Mesendoderm (in vitro differentiated cells): ENCODE results near the gene ABR.
"Not testable (repeated sequence)": the region's sequence is repeated elsewhere in the genome, so short reads cannot be mapped to it uniquely, and the experiment has no call there.

Source experiments
- DNase-seq: peaks from one replicate; pipeline ENCODE4 v3.0.0; 2013
- H2AK5ac ChIP-seq: 2 replicates; pipeline ENCODE4 v1.6.1; 2013; ENCODE audit warnings: low read length, inconsistent platforms
- H2BK120ac ChIP-seq: 2 replicates; pipeline ENCODE4 v1.6.1; 2013; ENCODE audit warnings: low read depth, mild to moderate bottlenecking, low read length, moderate library complexity, mixed read lengths
- H2BK15ac ChIP-seq: replicated peaks from 2 replicates; pipeline ENCODE4 v1.6.1; 2013; ENCODE audit warnings: low read depth, mild to moderate bottlenecking, moderate library complexity
- H2BK5ac ChIP-seq: 2 replicates; pipeline ENCODE4 v1.6.1; 2013; ENCODE audit warnings: low read length, inconsistent platforms
- H3K18ac ChIP-seq: 2 replicates; pipeline ENCODE4 v1.6.1; 2013; ENCODE audit warnings: mild to moderate bottlenecking, low read length, mixed read lengths
- H3K23ac ChIP-seq: one replicate; pipeline ENCODE4 v1.6.1; 2013; ENCODE audit warnings: low read length
- H3K27ac ChIP-seq: 2 replicates; pipeline ENCODE4 v1.5.1; 2013; ENCODE audit warnings: low read depth, mild to moderate bottlenecking, inconsistent platforms, low read length, moderate library complexity
- H3K27me3 ChIP-seq: 2 replicates; pipeline ENCODE4 v1.6.1; 2013; ENCODE audit warnings: low read length, control low read depth, mild to moderate bottlenecking, inconsistent platforms; ENCODE audit not compliant: insufficient read depth, poor library complexity
- H3K36me3 ChIP-seq: 2 replicates; pipeline ENCODE4 v1.6.1; 2013; ENCODE audit warnings: low read length, inconsistent platforms; ENCODE audit not compliant: control insufficient read depth, insufficient read depth
- H3K4ac ChIP-seq: one replicate; pipeline ENCODE4 v1.6.1; 2013; ENCODE audit warnings: low read depth, mild to moderate bottlenecking, low read length, moderate library complexity
- H3K4me1 ChIP-seq: 2 replicates; pipeline ENCODE4 v1.6.1; 2013; ENCODE audit warnings: low read depth, low read length, inconsistent platforms; ENCODE audit not compliant: control insufficient read depth
- H3K4me2 ChIP-seq: 2 replicates; pipeline ENCODE4 v1.6.1; 2013; ENCODE audit warnings: low read length
- H3K4me3 ChIP-seq: 2 replicates; pipeline ENCODE4 v1.5.1; 2013; ENCODE audit warnings: mild to moderate bottlenecking, low read length
- H3K56ac ChIP-seq: one replicate; pipeline ENCODE4 v1.6.1; 2013; ENCODE audit warnings: low read length
- H3K79me1 ChIP-seq: 2 replicates; pipeline ENCODE4 v1.6.1; 2013; ENCODE audit warnings: low read length, inconsistent platforms
- H3K79me2 ChIP-seq: 2 replicates; pipeline ENCODE4 v1.6.1; 2013; ENCODE audit warnings: mild to moderate bottlenecking, low read length; ENCODE audit not compliant: control insufficient read depth, insufficient read depth
- H3K9ac ChIP-seq: 2 replicates; pipeline ENCODE4 v1.6.1; 2013; ENCODE audit warnings: low read length, inconsistent platforms
- H4K5ac ChIP-seq: one replicate; pipeline ENCODE4 v1.6.1; 2013; ENCODE audit warnings: low read length
- H4K8ac ChIP-seq: one replicate; pipeline ENCODE4 v1.6.1; 2013; ENCODE audit warnings: low read depth, mild to moderate bottlenecking, control low read depth, low read length, moderate library complexity
- WGBS: extraction: QIAGEN DNeasy Blood & Tissue Kit; methylation state at CpG from one replicate; pipeline ENCODE4 v1.1.7; 2013; ENCODE audit warnings: low lambda C conversion rate, missing lambda C conversion rate; ENCODE audit not compliant: insufficient coverage; ENCODE audit errors: extremely low coverage; 5-methylcytosine and 5-hydroxymethylcytosine counted together

Gene ABR

DNA sequence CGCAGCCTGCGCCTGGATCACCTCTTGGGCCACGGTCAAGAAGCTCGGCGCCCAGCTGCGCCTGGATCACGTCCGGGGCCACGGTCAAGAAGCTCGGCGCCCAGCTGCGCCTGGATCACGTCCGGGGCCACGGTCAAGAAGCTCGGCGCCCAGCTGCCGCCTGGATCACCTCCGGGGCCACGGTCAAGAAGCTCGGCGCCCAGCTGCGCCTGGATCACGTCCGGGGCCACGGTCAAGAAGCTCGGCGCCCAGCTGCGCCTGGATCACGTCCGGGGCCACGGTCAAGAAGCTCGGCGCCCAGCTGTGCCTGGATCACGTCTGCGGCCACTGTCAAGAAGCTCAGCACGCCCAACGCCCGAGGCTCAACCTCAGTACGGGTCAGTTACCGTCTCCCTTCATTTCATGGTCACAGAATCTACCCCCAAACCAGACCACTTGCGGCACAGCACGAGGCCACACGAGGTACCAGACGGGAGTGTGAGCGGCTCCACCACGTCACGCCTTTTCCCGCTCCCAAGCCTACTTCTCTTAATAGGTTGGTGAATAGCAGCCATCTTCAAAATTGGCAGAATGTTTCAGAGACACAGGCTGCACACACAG, 131.2 kb downstream of the ABR start:
- not testable (repeated sequence) for H3K4me3 ChIP-seq, H3K9ac ChIP-seq, DNase-seq, H4K8ac ChIP-seq, H3K23ac ChIP-seq, H3K4ac ChIP-seq, H3K56ac ChIP-seq, H2BK5ac ChIP-seq, H3K27me3 ChIP-seq, H3K4me1 ChIP-seq, H3K79me1 ChIP-seq, H3K36me3 ChIP-seq, H2BK15ac ChIP-seq, H4K5ac ChIP-seq, H2AK5ac ChIP-seq, H3K79me2 ChIP-seq, H3K4me2 ChIP-seq, H2BK120ac ChIP-seq, H3K18ac ChIP-seq, H3K27ac ChIP-seq
- WGBS: no CpG with 5 or more reads among the region's 49 CpGs

DNA sequence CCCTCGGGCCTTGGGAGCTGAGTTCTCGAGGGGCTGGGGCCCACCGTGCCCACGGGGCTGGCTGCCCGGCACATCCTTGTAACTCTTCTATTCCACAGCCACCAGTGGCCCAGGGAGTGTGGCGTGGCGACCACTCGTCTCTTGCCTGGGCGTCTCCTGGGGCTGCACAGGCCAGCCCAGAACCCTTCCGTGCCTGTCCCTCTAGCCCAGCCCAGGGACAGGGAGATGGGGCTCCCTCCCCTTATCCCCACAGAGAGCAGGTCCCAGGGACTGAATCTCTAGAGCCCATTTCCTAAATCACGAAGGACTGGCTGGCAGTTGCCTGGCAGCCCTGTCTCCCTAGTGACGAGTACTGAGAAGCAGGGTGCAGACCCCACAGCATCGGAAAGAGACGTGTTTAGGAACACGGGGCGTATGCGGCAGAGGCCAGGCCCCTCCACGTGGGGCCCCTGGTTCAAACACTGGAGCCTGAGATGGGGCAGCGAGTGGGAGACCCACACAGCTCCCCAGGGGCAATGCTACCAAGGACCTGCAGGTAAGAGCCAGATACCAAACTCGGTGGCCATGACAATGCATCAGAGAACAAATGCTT, 131.8 kb downstream of the ABR start:
- H2AK5ac ChIP-seq: no peak overlapping the region
- WGBS: no CpG with 5 or more reads among the region's 20 CpGs
- H3K4ac ChIP-seq: no peak overlapping the region
- DNase-seq: no peak
- H4K5ac ChIP-seq: no peak overlapping the region
- no peak overlapping the region for H3K56ac ChIP-seq
- H3K4me1 ChIP-seq: no peaks in the 10 kb centered on the region
- H2BK120ac ChIP-seq: no peak overlapping the region
- H3K36me3 ChIP-seq: no peaks in the 10 kb centered on the region
- H3K79me1 ChIP-seq: no peaks in the 10 kb centered on the region
- H3K18ac ChIP-seq: no peak overlapping the region
- no peaks in the 10 kb centered on the region for H3K27me3 ChIP-seq
- no peak overlapping the region for H2BK15ac ChIP-seq
- H3K4me3 ChIP-seq: no peak overlapping the region
- no peak overlapping the region for H3K9ac ChIP-seq
- no peaks in the 10 kb centered on the region for H3K79me2 ChIP-seq
- H3K23ac ChIP-seq: no peak overlapping the region
- no peak overlapping the region for H4K8ac ChIP-seq
- no peak overlapping the region for H3K27ac ChIP-seq
- no peak overlapping the region for H3K4me2 ChIP-seq
- no peak overlapping the region for H2BK5ac ChIP-seq

DNA sequence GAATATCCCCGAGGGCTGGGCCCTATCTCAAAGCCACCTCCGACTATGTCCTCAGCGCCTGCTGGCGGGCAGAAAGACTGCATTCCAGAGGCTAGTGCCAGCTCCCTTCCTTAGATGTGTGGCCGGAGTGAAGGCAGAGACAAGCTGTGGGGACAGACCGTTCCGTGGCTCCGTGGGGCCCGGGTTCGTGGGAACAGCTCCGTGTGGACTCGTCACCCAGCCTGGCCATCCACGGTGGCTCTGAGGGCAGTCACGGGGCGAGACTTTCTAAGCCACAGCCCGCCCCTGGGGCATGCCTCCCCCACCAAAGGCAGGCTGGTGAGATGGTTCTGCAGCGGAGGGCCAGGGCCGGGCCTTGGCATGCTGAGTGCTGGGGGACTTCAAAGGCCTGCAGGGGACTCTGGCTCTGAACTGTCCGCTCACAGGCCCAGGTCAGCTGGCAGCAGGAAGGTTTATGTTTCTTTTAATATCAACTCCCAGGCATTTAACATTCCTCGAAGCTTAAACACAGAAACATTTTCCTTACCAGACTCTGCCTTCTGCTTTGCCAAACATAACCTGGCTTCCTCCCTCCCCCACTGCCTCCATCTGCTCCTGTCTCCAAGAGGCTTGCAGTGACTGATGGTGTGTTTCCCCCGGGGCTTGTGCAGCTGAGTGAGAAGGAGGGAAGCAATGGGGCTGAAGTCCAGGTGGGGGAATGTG, 132.5 kb downstream of the ABR start:
- Histone ChIP-seq H3K27ac (no peak overlapping the region), H3K4me2 (no peak overlapping the region), H2BK5ac (no peak overlapping the region), H3K23ac (no peak overlapping the region), H3K36me3 (no peaks in the 10 kb centered on the region), H3K18ac (no peak overlapping the region), H4K5ac (no peak overlapping the region), H3K56ac (no peak overlapping the region), H3K4ac (no peak overlapping the region), H3K9ac (no peak overlapping the region), H3K79me1 (no peaks in the 10 kb centered on the region), H2BK15ac (no peak overlapping the region), H3K27me3 (no peaks in the 10 kb centered on the region), H2BK120ac (no peak overlapping the region), H3K4me3 (no peak overlapping the region), H3K79me2 (no peaks in the 10 kb centered on the region), H2AK5ac (no peak overlapping the region), H3K4me1 (no peaks in the 10 kb centered on the region), H4K8ac (no peak overlapping the region)
- no CpG with 5 or more reads among the region's 21 CpGs for WGBS
- DNase-seq: no peak

DNA sequence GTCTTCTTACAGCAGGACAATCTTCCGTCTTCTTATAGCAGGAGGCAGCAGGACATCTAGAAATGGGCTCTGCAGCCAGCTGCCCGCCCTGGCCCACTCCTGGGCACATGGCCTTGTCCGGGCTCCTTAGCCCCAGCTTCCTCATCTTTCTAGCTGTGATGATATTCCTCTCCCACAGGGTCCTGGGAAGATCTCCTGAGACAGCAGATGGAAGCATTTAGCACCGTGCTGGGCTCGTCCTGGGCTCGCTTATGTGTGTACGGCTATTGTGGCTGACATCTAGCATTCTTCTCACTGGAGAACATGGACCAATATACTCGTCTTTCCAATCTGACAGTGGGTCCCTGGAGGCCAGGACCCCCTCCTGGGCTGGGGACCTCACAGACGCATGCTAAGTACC, 134.3 kb downstream of the ABR start:
- no peak for DNase-seq
- no peak overlapping the region for H2AK5ac ChIP-seq
- H3K4me3 ChIP-seq: no peak overlapping the region
- H2BK120ac ChIP-seq: no peak overlapping the region
- H4K8ac ChIP-seq: no peak overlapping the region
- H3K79me1 ChIP-seq: no peaks in the 10 kb centered on the region
- no peak overlapping the region for H3K56ac ChIP-seq
- no peak overlapping the region for H3K18ac ChIP-seq
- no peaks in the 10 kb centered on the region for H3K36me3 ChIP-seq
- H3K27me3 ChIP-seq: no peaks in the 10 kb centered on the region
- H3K27ac ChIP-seq: no peak overlapping the region
- no CpG with 5 or more reads among the region's 9 CpGs for WGBS
- H4K5ac ChIP-seq: no peak overlapping the region
- H3K4me1 ChIP-seq: no peaks in the 10 kb centered on the region
- H3K4ac ChIP-seq: no peak overlapping the region
- no peak overlapping the region for H2BK15ac ChIP-seq
- no peak overlapping the region for H3K23ac ChIP-seq
- no peak overlapping the region for H3K9ac ChIP-seq
- H3K79me2 ChIP-seq: no peaks in the 10 kb centered on the region
- no peak overlapping the region for H3K4me2 ChIP-seq
- no peak overlapping the region for H2BK5ac ChIP-seq

DNA sequence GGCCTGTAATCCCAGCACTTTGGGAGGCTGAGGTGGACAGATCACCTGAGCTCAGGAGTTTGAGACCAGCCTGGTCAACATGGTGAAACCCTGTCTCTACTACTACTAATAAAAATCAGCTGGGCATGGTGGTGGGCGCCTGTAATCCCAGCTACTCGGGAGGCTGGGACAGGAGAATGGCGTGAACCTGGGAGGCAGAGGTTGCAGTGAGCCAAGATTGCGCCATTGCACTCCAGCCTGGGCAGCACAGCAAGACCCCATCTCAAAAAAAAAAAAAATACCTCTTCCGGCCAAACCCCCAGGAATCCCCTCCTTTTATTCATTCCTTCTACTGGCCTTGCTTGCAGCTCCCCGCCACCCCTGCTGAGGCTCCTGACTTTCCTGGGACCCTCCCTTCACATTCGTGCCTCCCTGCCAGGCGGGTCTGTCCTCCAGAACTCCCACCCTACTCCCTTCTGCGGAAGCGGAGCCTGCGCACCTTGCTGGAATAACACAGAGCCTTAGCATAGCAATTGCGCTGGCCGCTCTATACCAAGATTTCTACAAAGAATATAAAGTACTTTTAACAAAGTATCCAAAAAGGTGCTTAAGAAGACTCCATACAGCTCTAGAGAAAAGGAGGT, 135.3 kb downstream of the ABR start:
- no CpG with 5 or more reads among the region's 13 CpGs for WGBS

More for the DNA sequence above, 135.3 kb downstream of the ABR start:
- H2BK15ac ChIP-seq, H3K4ac ChIP-seq, H3K79me2 ChIP-seq, H3K27me3 ChIP-seq, H3K56ac ChIP-seq, H3K36me3 ChIP-seq, H3K4me1 ChIP-seq, DNase-seq, H3K18ac ChIP-seq, H3K9ac ChIP-seq, H3K79me1 ChIP-seq, H2BK120ac ChIP-seq, H2AK5ac ChIP-seq, H3K4me3 ChIP-seq, H4K8ac ChIP-seq, H2BK5ac ChIP-seq, H4K5ac ChIP-seq, H3K23ac ChIP-seq, H3K27ac ChIP-seq, H3K4me2 ChIP-seq: not testable (repeated sequence)
